Spleen (tissue), 11 donors: ENCODE results near the gene ADAMTSL1. TPM values are rescaled to one million over a fixed set of nuclear protein-coding genes. Genes with fewer than 3 reads are reported as not detected.

Experiments used
- DNase-seq: peaks from one replicate; pipeline ENCODE4 v3.0.0-alpha.2; 2020
- H3K27ac ChIP-seq, 8 donors: fragments of 200-600 bp; sonication (generic) in 7 of 8; 1 replicate in 4 of 8; 2 replicates in 4 of 8; pipeline versions ENCODE4 v1.5.0 to v1.8.0; 2016 to 2021; ENCODE audit warnings: inconsistent platforms in 4 of 8, mild to moderate bottlenecking in 4 of 8, moderate library complexity in 1 of 8
- H3K27me3 ChIP-seq, 7 donors: fragments of 200-600 bp; sonication (generic) in 6 of 7; replicated peaks in 1 of 7; 1 replicate in 4 of 7; 2 replicates in 3 of 7; pipeline versions ENCODE4 v1.5.0 to v1.8.0; 2016 to 2021; ENCODE audit warnings: inconsistent platforms in 3 of 7, mild to moderate bottlenecking in 1 of 7
- H3K36me3 ChIP-seq, 6 donors: fragments of 200-600 bp; sonication (generic) in 5 of 6; 1 replicate in 4 of 6; 2 replicates in 2 of 6; pipeline versions ENCODE4 v1.5.0 to v1.8.0; 2016 to 2021; ENCODE audit warnings: inconsistent platforms in 2 of 6
- H3K4me1 ChIP-seq, 6 donors: fragments of 200-600 bp; sonication (generic) in 5 of 6; 1 replicate in 3 of 6; 2 replicates in 3 of 6; pipeline versions ENCODE4 v1.5.0 to v1.8.0; 2016 to 2021; ENCODE audit warnings: inconsistent platforms in 3 of 6
- H3K4me3 ChIP-seq, 8 donors: fragments of 200-600 bp; sonication (generic) in 7 of 8; 1 replicate in 4 of 8; 2 replicates in 4 of 8; pipeline versions ENCODE4 v1.5.0 to v1.8.0; 2016 to 2021; ENCODE audit warnings: inconsistent platforms in 4 of 8, mild to moderate bottlenecking in 4 of 8, moderate library complexity in 2 of 8
- H3K9me3 ChIP-seq, 8 donors: fragments of 200-600 bp; sonication (generic) in 7 of 8; 1 replicate in 4 of 8; 2 replicates in 4 of 8; pipeline versions ENCODE4 v1.5.0 to v1.8.0; 2016 to 2021; ENCODE audit warnings: inconsistent platforms in 4 of 8
- CTCF ChIP-seq, 11 experiments: fragments of 200-600 bp in 7 of 11; fragments of 450-650 bp in 4 of 11; sonication (generic) in 4 of 11; IDR thresholded peaks in 8 of 11; conservative IDR thresholded peaks in 3 of 11; 1 replicate in 7 of 11; 2 replicates in 4 of 11; pipeline versions ENCODE4 v1.4.0 to v1.8.0; 2016 to 2021; ENCODE audit warnings: antibody characterized with exemption in 11 of 11, inconsistent platforms in 4 of 11, mild to moderate bottlenecking in 1 of 11
- POLR2A ChIP-seq, 3 donors: fragments of 450-650 bp; IDR thresholded peaks; one replicate each; pipeline ENCODE4 v1.5.1; 2017; ENCODE audit warnings: antibody characterized with exemption in 3 of 3, mild to moderate bottlenecking in 1 of 3
- POLR2AphosphoS5 ChIP-seq, 3 donors: sonication (generic); formaldehyde crosslinking; IDR thresholded peaks; one replicate each; pipeline ENCODE4 v1.5.1; 2017; ENCODE audit warnings: antibody characterized with exemption in 3 of 3
- WGBS, 5 donors: extraction: QIAGEN DNeasy Blood & Tissue Kit in 3 of 5; methylation state at CpG; one replicate each; pipeline versions ENCODE4 v1.1.5 to v1.1.7; 2013 to 2018; 5-methylcytosine and 5-hydroxymethylcytosine counted together
- intact Hi-C: fragments of 100-400 bp; cut with DNase I; formaldehyde crosslinking; loops from one replicate; pipeline ENCODE4 v1.15.0; 2023; ENCODE audit warnings: low total_unique reads
- polyA plus RNA-seq, 3 donors: library from polyadenylated mRNA; stranded (reverse); fragments of 200-250 nt; gene quantifications; one replicate each; pipeline ENCODE4 v1.2.1, GENCODE V29; 2013
- total RNA-seq, 7 donors: library from RNA; depleted of rRNA in 3 of 7; stranded (reverse); fragments of >200 nt in 3 of 7; fragmentation: NEBNext Ultra II Directional in 4 of 7; extraction: Animal tissue kit (Norgen Biotek cat#: 25700) in 4 of 7; gene quantifications; one replicate each; pipeline versions ENCODE4 v1.1.0 to v1.2.1, GENCODE V29; 2016 to 2021
- donor health status: healthy with polysubstance abuse.
- donor health status: DM: no; HTN: no; CAD: no; lungs with moderate emphysema.
- donor health status: DM: no; HTN: no; CAD: no.
- donor health status: Bipolar disorder and iron deficiency.
- donor health status: healthy.
- donor health status: DM: no; HTN: no; CAD: no.
- donor health status: DM: yes; HTN: yes; CAD: no.

Gene ADAMTSL1
- total and polyA plus RNA-seq, 10 donors, result 0.35 to 5.3 (median 2.2) TPM

- DNase-seq, result no peak
- Histone ChIP-seq H3K27me3 (no peaks in the 10 kb centered on the region), H3K4me3 (no peak overlapping the region), H3K36me3 (no peaks in the 10 kb centered on the region), H3K27ac (no peak overlapping the region), H3K4me1 (no peaks in the 10 kb centered on the region), H3K9me3 (no peaks in the 10 kb centered on the region)
- WGBS, 5 donors, result 92 to 98% (median 95%) methylated on average over 3 of the region's 3 CpGs
- TF ChIP-seq POLR2A (IDR thresholded peaks at IDR 0.05) (no peak), CTCF (IDR thresholded peaks at IDR 0.05 in 8 of 11, conservative IDR thresholded peaks at IDR 0.05 in 3 of 11) (no peak), POLR2AphosphoS5 (IDR thresholded peaks at IDR 0.05) (no peak)
- intact Hi-C loops, result no loop called here
Measured at GRCh38 chr9:18493451-18493993, 19.6 kb downstream of the ADAMTSL1 start.

- no peak for DNase-seq
- Histone ChIP-seq H3K27me3 (no peaks in the 10 kb centered on the region), H3K27ac (no peak overlapping the region), H3K9me3 (no peaks in the 10 kb centered on the region), H3K4me3 (no peak overlapping the region), H3K4me1 (no peaks in the 10 kb centered on the region), H3K36me3 (no peaks in the 10 kb centered on the region)
- no peak for TF ChIP-seq POLR2AphosphoS5 (IDR thresholded peaks at IDR 0.05)
- 85 to 98% (median 94%) methylated on average over 3 of the region's 3 CpGs for WGBS, 5 donors
- intact Hi-C loops, result no loop called here
Measured at GRCh38 chr9:18495065-18495464, 21.1 kb downstream of the ADAMTSL1 start.

GRCh38 chr9:18496256-18497000 is 22.5 kb downstream of the ADAMTSL1 start:
- intact Hi-C loops, result no loop called here

GRCh38 chr9:18499062-18499461 is 25.1 kb downstream of the ADAMTSL1 start:
- DNase-seq, result no peak
- Histone ChIP-seq H3K27me3 (no peaks in the 10 kb centered on the region), H3K4me1 (no peaks in the 10 kb centered on the region), H3K27ac (no peak overlapping the region), H3K36me3 (no peaks in the 10 kb centered on the region), H3K4me3 (no peak overlapping the region), H3K9me3 (no peaks in the 10 kb centered on the region)
- intact Hi-C loops, result no loop called here
- TF ChIP-seq POLR2A (IDR thresholded peaks at IDR 0.05) (no peak), POLR2AphosphoS5 (IDR thresholded peaks at IDR 0.05) (no peak), CTCF (IDR thresholded peaks at IDR 0.05 in 8 of 11, conservative IDR thresholded peaks at IDR 0.05 in 3 of 11) (no peak)
- WGBS, 5 donors, result 90 to 95% (median 91%) methylated on average over 3 of the region's 3 CpGs

More at GRCh38 chr9:18496256-18497000, 22.5 kb downstream of the ADAMTSL1 start:
- Histone ChIP-seq H3K9me3 (no peaks in the 10 kb centered on the region), H3K4me1 (no peaks in the 10 kb centered on the region), H3K27me3 (no peaks in the 10 kb centered on the region), H3K36me3 (no peaks in the 10 kb centered on the region), H3K4me3 (no peak overlapping the region), H3K27ac (no peak overlapping the region)
- DNase-seq, result no peak
- WGBS, 5 donors, result 70 to 78% (median 74%) methylated on average over 5 of the region's 5 CpGs
- TF ChIP-seq CTCF (IDR thresholded peaks at IDR 0.05 in 8 of 11, conservative IDR thresholded peaks at IDR 0.05 in 3 of 11) (no peak), POLR2A (IDR thresholded peaks at IDR 0.05) (no peak), POLR2AphosphoS5 (IDR thresholded peaks at IDR 0.05) (no peak)
